GM12874 (cell line): Measurements from ENCODE around the gene GPHN.

Experiments used
- CTCF ChIP-seq: IDR thresholded peaks from 2 replicates; pipeline ENCODE4 v1.5.1; 2011; ENCODE audit warnings: low read depth, mild to moderate bottlenecking, control low read depth, low read length, moderate library complexity; ENCODE audit not compliant: insufficient read depth

Gene GPHN

GRCh38 chr14:66782853-66783252 lies 274.9 kb downstream of the GPHN start:
- TF ChIP-seq CTCF = no peak

DNA sequence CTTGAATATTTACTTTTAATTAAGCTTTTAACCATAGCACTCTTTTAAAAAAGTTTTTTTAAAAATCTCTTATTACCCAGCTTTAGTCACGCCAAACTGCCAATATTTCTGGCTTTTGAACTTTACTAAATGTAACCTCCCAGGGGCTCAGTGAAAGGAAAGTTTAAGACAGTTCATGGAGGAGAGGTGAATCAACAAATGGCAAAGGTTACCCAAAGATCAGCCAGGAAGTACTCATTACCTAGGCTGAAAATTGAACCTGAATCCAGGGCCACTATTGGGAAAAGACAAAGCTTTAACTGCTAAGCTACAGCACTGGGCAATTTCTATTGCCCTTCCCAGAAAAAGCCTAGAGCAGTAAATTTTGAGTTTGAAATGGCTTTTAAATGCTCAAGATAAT lies 282.2 kb downstream of the GPHN start:
- no peak for TF ChIP-seq CTCF

- no peak for TF ChIP-seq CTCF
Measured at GRCh38 chr14:66802962-66803361, 295.0 kb downstream of the GPHN start.

GRCh38 chr14:66804141-66804540 lies 296.2 kb downstream of the GPHN start:
- no peak for TF ChIP-seq CTCF

- TF ChIP-seq CTCF = no peak
Measured at GRCh38 chr14:66813636-66814035, 305.7 kb downstream of the GPHN start.

DNA sequence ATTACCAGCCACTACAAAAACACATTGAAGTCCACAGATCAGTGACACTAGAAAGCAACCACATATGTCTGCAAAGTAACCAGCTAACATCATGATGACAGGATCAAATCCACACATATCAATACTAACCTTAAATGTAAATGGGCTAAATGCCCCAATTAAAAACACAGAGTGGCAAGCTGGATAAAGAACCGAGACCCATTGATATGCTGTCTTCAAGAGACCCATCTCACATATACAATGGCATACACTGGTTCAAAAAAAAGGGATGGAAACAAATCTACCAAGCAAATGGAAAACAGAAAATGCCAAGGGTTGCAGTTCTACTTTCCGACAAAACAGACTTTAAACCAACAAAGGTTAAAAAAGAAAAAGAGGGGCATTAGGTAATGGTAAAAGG lies 307.7 kb downstream of the GPHN start:
- no peak for TF ChIP-seq CTCF

- TF ChIP-seq CTCF = no peak
Measured at GRCh38 chr14:66824251-66824650, 316.3 kb downstream of the GPHN start.

GRCh38 chr14:66827182-66827581 lies 319.2 kb downstream of the GPHN start:
- TF ChIP-seq CTCF = no peak
